ENCODE results near the gene ACP7.
"Not testable (repeated sequence)": the region's sequence is repeated elsewhere in the genome, so short reads cannot be mapped to it uniquely, and the experiment has no call there.

ACP7 gene

GRCh38 chr19:39078436-39079200 lies 5.5 kb upstream of the ACP7 start:
- no peaks in the 10 kb centered on the region for H3K9me3 ChIP-seq (ENCODE audit: control insufficient read depth, insufficient read depth, low read depth, low read length)
- H3K36me3 ChIP-seq (ENCODE audit: control insufficient read depth, insufficient read depth, low read length): no peaks in the 10 kb centered on the region
- no peak overlapping the region for H3K27ac ChIP-seq (ENCODE audit: low read depth, low read length)
- no peak overlapping the region for H3K4me3 ChIP-seq (ENCODE audit: low read depth, low read length)
- no peak overlapping the region for H3K9ac ChIP-seq (ENCODE audit: low read length)
- 0 out of 2 replicates have a peak, but pooled peaks cover 2% of the 10 kb centered on the region for H3K4me1 ChIP-seq (ENCODE audit: control insufficient read depth, insufficient read depth, low read length)
- peaks cover 28% of the 10 kb centered on the region for H3K27me3 ChIP-seq (ENCODE audit: control insufficient read depth, insufficient read depth, low read length)

- no peaks in the 10 kb centered on the region for H3K9me3 ChIP-seq (ENCODE audit: control insufficient read depth, insufficient read depth, low read depth, low read length)
- H3K27me3 ChIP-seq (ENCODE audit: control insufficient read depth, insufficient read depth, low read length): peaks cover 46% of the 10 kb centered on the region
- 0 out of 2 replicates have a peak, but pooled peaks cover 2% of the 10 kb centered on the region for H3K4me1 ChIP-seq (ENCODE audit: control insufficient read depth, insufficient read depth, low read length)
Measured at GRCh38 chr19:39080431-39080830, 3.7 kb upstream of the ACP7 start.

GRCh38 chr19:39082167-39082566 lies 2.0 kb upstream of the ACP7 start:
- H3K9ac ChIP-seq (ENCODE audit: low read length): no peak overlapping the region
- H3K27ac ChIP-seq (ENCODE audit: low read depth, low read length): no peak overlapping the region
- H3K4me1 ChIP-seq (ENCODE audit: control insufficient read depth, insufficient read depth, low read length): 0 out of 2 replicates have a peak, but pooled peaks cover 2% of the 10 kb centered on the region
- no peaks in the 10 kb centered on the region for H3K9me3 ChIP-seq (ENCODE audit: control insufficient read depth, insufficient read depth, low read depth, low read length)
- no peaks in the 10 kb centered on the region for H3K36me3 ChIP-seq (ENCODE audit: control insufficient read depth, insufficient read depth, low read length)
- peaks cover 58% of the 10 kb centered on the region for H3K27me3 ChIP-seq (ENCODE audit: control insufficient read depth, insufficient read depth, low read length)
- H3K4me3 ChIP-seq (ENCODE audit: low read depth, low read length): no peak overlapping the region

More at GRCh38 chr19:39080431-39080830, 3.7 kb upstream of the ACP7 start:
- Histone ChIP-seq H3K4me3 (ENCODE audit: low read depth, low read length) (no peak overlapping the region), H3K36me3 (ENCODE audit: control insufficient read depth, insufficient read depth, low read length) (no peaks in the 10 kb centered on the region), H3K9ac (ENCODE audit: low read length) (no peak overlapping the region), H3K27ac (ENCODE audit: low read depth, low read length) (no peak overlapping the region)

- Histone ChIP-seq H3K4me3 (ENCODE audit: low read depth, low read length) (peak overlapping the region; percentile 62), H3K27me3 (ENCODE audit: control insufficient read depth, insufficient read depth, low read length) (peaks cover 60% of the 10 kb centered on the region), H3K9me3 (ENCODE audit: control insufficient read depth, insufficient read depth, low read depth, low read length) (no peaks in the 10 kb centered on the region), H3K4me1 (ENCODE audit: control insufficient read depth, insufficient read depth, low read length) (0 out of 2 replicates have a peak, but pooled peaks cover 2% of the 10 kb centered on the region), H3K36me3 (ENCODE audit: control insufficient read depth, insufficient read depth, low read length) (no peaks in the 10 kb centered on the region), H3K9ac (ENCODE audit: low read length) (no peak overlapping the region), H3K27ac (ENCODE audit: low read depth, low read length) (no peak overlapping the region)
Measured at GRCh38 chr19:39082745-39083598, 1.2 kb upstream of the ACP7 start.

GRCh38 chr19:39083599-39083982 lies 577 bp upstream of the ACP7 start:
- no peak overlapping the region for H3K27ac ChIP-seq (ENCODE audit: low read depth, low read length)
- H3K27me3 ChIP-seq (ENCODE audit: control insufficient read depth, insufficient read depth, low read length): peaks cover 64% of the 10 kb centered on the region
- no peaks in the 10 kb centered on the region for H3K9me3 ChIP-seq (ENCODE audit: control insufficient read depth, insufficient read depth, low read depth, low read length)
- H3K4me1 ChIP-seq (ENCODE audit: control insufficient read depth, insufficient read depth, low read length): 0 out of 2 replicates have a peak, but pooled peaks cover 2% of the 10 kb centered on the region
- no peak overlapping the region for H3K9ac ChIP-seq (ENCODE audit: low read length)
- H3K4me3 ChIP-seq (ENCODE audit: low read depth, low read length): peak overlapping the region; percentile 62
- H3K36me3 ChIP-seq (ENCODE audit: control insufficient read depth, insufficient read depth, low read length): no peaks in the 10 kb centered on the region

GRCh38 chr19:39084732-39085080 lies 538 bp downstream of the ACP7 start:
- Histone ChIP-seq H3K27ac (ENCODE audit: low read depth, low read length) (no peak overlapping the region), H3K4me1 (ENCODE audit: control insufficient read depth, insufficient read depth, low read length) (0 out of 2 replicates have a peak, but pooled peaks cover 2% of the 10 kb centered on the region), H3K27me3 (ENCODE audit: control insufficient read depth, insufficient read depth, low read length) (peaks cover 61% of the 10 kb centered on the region), H3K9me3 (ENCODE audit: control insufficient read depth, insufficient read depth, low read depth, low read length) (no peaks in the 10 kb centered on the region), H3K36me3 (ENCODE audit: control insufficient read depth, insufficient read depth, low read length) (no peaks in the 10 kb centered on the region), H3K9ac (ENCODE audit: low read length) (no peak overlapping the region), H3K4me3 (ENCODE audit: low read depth, low read length) (peak overlapping the region; percentile 62)

GRCh38 chr19:39085392-39085791 lies 1.2 kb downstream of the ACP7 start:
- Histone ChIP-seq H3K9ac (ENCODE audit: low read length) (no peak overlapping the region), H3K9me3 (ENCODE audit: control insufficient read depth, insufficient read depth, low read depth, low read length) (no peaks in the 10 kb centered on the region), H3K36me3 (ENCODE audit: control insufficient read depth, insufficient read depth, low read length) (no peaks in the 10 kb centered on the region), H3K27me3 (ENCODE audit: control insufficient read depth, insufficient read depth, low read length) (peaks cover 60% of the 10 kb centered on the region), H3K4me3 (ENCODE audit: low read depth, low read length) (no peak overlapping the region), H3K27ac (ENCODE audit: low read depth, low read length) (no peak overlapping the region), H3K4me1 (ENCODE audit: control insufficient read depth, insufficient read depth, low read length) (0 out of 2 replicates have a peak, but pooled peaks cover 2% of the 10 kb centered on the region)

GRCh38 chr19:39086386-39086785 lies 2.2 kb downstream of the ACP7 start:
- no peak overlapping the region for H3K9ac ChIP-seq (ENCODE audit: low read length)
- peaks cover 54% of the 10 kb centered on the region for H3K27me3 ChIP-seq (ENCODE audit: control insufficient read depth, insufficient read depth, low read length)

GRCh38 chr19:39087907-39088686 lies 3.9 kb downstream of the ACP7 start:
- Histone ChIP-seq H3K9me3 (ENCODE audit: control insufficient read depth, insufficient read depth, low read depth, low read length) (no peaks in the 10 kb centered on the region), H3K27ac (ENCODE audit: low read depth, low read length) (no peak overlapping the region), H3K4me3 (ENCODE audit: low read depth, low read length) (no peak overlapping the region), H3K27me3 (ENCODE audit: control insufficient read depth, insufficient read depth, low read length) (peaks cover 41% of the 10 kb centered on the region), H3K4me1 (ENCODE audit: control insufficient read depth, insufficient read depth, low read length) (0 out of 2 replicates have a peak, but pooled peaks cover 2% of the 10 kb centered on the region), H3K36me3 (ENCODE audit: control insufficient read depth, insufficient read depth, low read length) (no peaks in the 10 kb centered on the region), H3K9ac (ENCODE audit: low read length) (no peak overlapping the region)

More at GRCh38 chr19:39086386-39086785, 2.2 kb downstream of the ACP7 start:
- H3K36me3 ChIP-seq (ENCODE audit: control insufficient read depth, insufficient read depth, low read length): no peaks in the 10 kb centered on the region
- no peaks in the 10 kb centered on the region for H3K9me3 ChIP-seq (ENCODE audit: control insufficient read depth, insufficient read depth, low read depth, low read length)
- H3K4me1 ChIP-seq (ENCODE audit: control insufficient read depth, insufficient read depth, low read length): 0 out of 2 replicates have a peak, but pooled peaks cover 2% of the 10 kb centered on the region
- no peak overlapping the region for H3K4me3 ChIP-seq (ENCODE audit: low read depth, low read length)
- H3K27ac ChIP-seq (ENCODE audit: low read depth, low read length): no peak overlapping the region

- not testable (repeated sequence) for H3K9ac ChIP-seq (ENCODE audit: low read length); H3K4me3 ChIP-seq (ENCODE audit: low read depth, low read length); H3K36me3 ChIP-seq (ENCODE audit: control insufficient read depth, insufficient read depth, low read length); H3K27ac ChIP-seq (ENCODE audit: low read depth, low read length); H3K9me3 ChIP-seq (ENCODE audit: control insufficient read depth, insufficient read depth, low read depth, low read length); H3K4me1 ChIP-seq (ENCODE audit: control insufficient read depth, insufficient read depth, low read length)
- H3K27me3 ChIP-seq (ENCODE audit: control insufficient read depth, insufficient read depth, low read length): peaks cover 22% of the 10 kb centered on the region
Measured at GRCh38 chr19:39090016-39090415, 5.8 kb downstream of the ACP7 start.
